CD14-positive monocyte (primary cell): ENCODE results near the gene DIAPH1. TPM values are rescaled to one million over a fixed set of nuclear protein-coding genes. Genes with fewer than 3 reads are reported as not detected.

Experiments used
- DNase-seq, 3 donors: peaks; one replicate each; pipeline ENCODE4 v3.0.0-alpha.2; 2011 to 2022
- H2AFZ ChIP-seq: 2 replicates; pipeline ENCODE4 v1.6.0; 2012; ENCODE audit warnings: mild to moderate bottlenecking, low read depth, low read length, inconsistent platforms; ENCODE audit not compliant: insufficient read depth, poor library complexity, severe bottlenecking
- H3K27ac ChIP-seq, 2 donors: 1 replicate in 1 of 2; 2 replicates in 1 of 2; pipeline ENCODE4 v1.5.1; 2012 to 2013; ENCODE audit warnings: low read length in 2 of 2, control low read depth in 1 of 2, inconsistent platforms in 1 of 2, low read depth in 1 of 2, mild to moderate bottlenecking in 1 of 2
- H3K27me3 ChIP-seq, 2 donors: one replicate each; pipeline versions ENCODE4 v1.6.0 to v1.6.1; 2011 to 2013; ENCODE audit warnings: low read length in 2 of 2; ENCODE audit not compliant: control insufficient read depth in 2 of 2, insufficient read depth in 2 of 2
- H3K36me3 ChIP-seq, 2 donors: replicated peaks in 1 of 2; 1 replicate in 1 of 2; 2 replicates in 1 of 2; pipeline versions ENCODE4 v1.5.1 to v1.6.1; 2012 to 2013; ENCODE audit warnings: low read length in 2 of 2, control low read depth in 1 of 2, inconsistent platforms in 1 of 2, mild to moderate bottlenecking in 1 of 2; ENCODE audit not compliant: insufficient read depth in 2 of 2, control insufficient read depth in 1 of 2
- H3K4me1 ChIP-seq, 2 donors: 1 replicate in 1 of 2; 2 replicates in 1 of 2; pipeline versions ENCODE4 v1.5.1 to v1.6.1; 2012 to 2013; ENCODE audit warnings: low read length in 2 of 2, control low read depth in 1 of 2, inconsistent platforms in 1 of 2, mild to moderate bottlenecking in 1 of 2, moderate library complexity in 1 of 2; ENCODE audit not compliant: insufficient read depth in 2 of 2, control insufficient read depth in 1 of 2
- H3K4me2 ChIP-seq: replicated peaks from 2 replicates; pipeline ENCODE3; 2012; ENCODE audit warnings: low read length, moderate library complexity, mild to moderate bottlenecking; ENCODE audit not compliant: poor library complexity, severe bottlenecking; ENCODE audit errors: extremely low read depth
- H3K4me3 ChIP-seq, 3 experiments: fragments of 200-600 bp in 1 of 3; sonication (generic) in 1 of 3; replicated peaks in 1 of 3; 1 replicate in 2 of 3; 2 replicates in 1 of 3; pipeline ENCODE4 v1.5.1; 2011 to 2013; ENCODE audit warnings: low read length in 3 of 3, mild to moderate bottlenecking in 3 of 3, control low read depth in 2 of 3, low read depth in 2 of 3, inconsistent platforms in 1 of 3, moderate library complexity in 1 of 3
- H3K79me2 ChIP-seq: 2 replicates; pipeline ENCODE4 v1.6.0; 2012; ENCODE audit warnings: mild to moderate bottlenecking, control low read depth, inconsistent platforms, low read length, moderate library complexity; ENCODE audit not compliant: insufficient read depth
- H3K9ac ChIP-seq: 2 replicates; pipeline ENCODE4 v1.6.0; 2017; ENCODE audit warnings: low read length, mild to moderate bottlenecking; ENCODE audit not compliant: insufficient read depth, poor library complexity, severe bottlenecking
- H3K9me3 ChIP-seq, 2 donors: replicated peaks in 1 of 2; 1 replicate in 1 of 2; 2 replicates in 1 of 2; pipeline versions ENCODE4 v1.5.1 to v1.6.1; 2012 to 2013; ENCODE audit warnings: low read length in 2 of 2, control low read depth in 1 of 2; ENCODE audit not compliant: control insufficient read depth in 1 of 2, insufficient read depth in 1 of 2
- H4K20me1 ChIP-seq: 2 replicates; pipeline ENCODE4 v1.6.0; 2012; ENCODE audit warnings: mild to moderate bottlenecking, low read length, control low read depth, moderate library complexity; ENCODE audit not compliant: insufficient read depth
- H3K27ac Mint-ChIP-seq, 7 donors: one replicate each; pipeline ENCODE4 v1.8.0; 2020; ENCODE audit warnings: mild to moderate bottlenecking in 7 of 7, mixed read lengths in 7 of 7, moderate library complexity in 6 of 7, inconsistent platforms in 2 of 7
- H3K27me3 Mint-ChIP-seq, 3 donors: one replicate each; pipeline ENCODE4 v1.8.0; 2021 to 2022; ENCODE audit warnings: low read depth in 3 of 3, mild to moderate bottlenecking in 3 of 3, mixed read lengths in 3 of 3, moderate library complexity in 3 of 3, inconsistent platforms in 1 of 3
- H3K36me3 Mint-ChIP-seq, 2 donors: one replicate each; pipeline ENCODE4 v1.8.0; 2020; ENCODE audit warnings: mixed read lengths in 2 of 2, inconsistent platforms in 1 of 2, mild to moderate bottlenecking in 1 of 2
- H3K4me1 Mint-ChIP-seq: one replicate; pipeline ENCODE4 v1.8.0; 2020; ENCODE audit warnings: mild to moderate bottlenecking, mixed read lengths
- H3K4me3 Mint-ChIP-seq, 2 donors: one replicate each; pipeline ENCODE4 v1.8.0; 2020; ENCODE audit warnings: mild to moderate bottlenecking in 2 of 2, mixed read lengths in 2 of 2, moderate library complexity in 1 of 2
- H3K9me3 Mint-ChIP-seq, 7 donors: one replicate each; pipeline ENCODE4 v1.8.0; 2020 to 2022; ENCODE audit warnings: mixed read lengths in 7 of 7, mild to moderate bottlenecking in 6 of 7, moderate library complexity in 6 of 7, inconsistent platforms in 2 of 7
- CTCF ChIP-seq: fragments of 200-600 bp; IDR thresholded peaks from one replicate; pipeline ENCODE4 v1.8.0; 2022; ENCODE audit warnings: antibody characterized with exemption, mild to moderate bottlenecking
- WGBS: methylation state at CpG from one replicate; pipeline ENCODE4 v1.1.5; 2013; ENCODE audit warnings: missing lambda C conversion rate; ENCODE audit not compliant: insufficient coverage; 5-methylcytosine and 5-hydroxymethylcytosine counted together
- intact Hi-C, 2 donors: fragments of 100-400 bp; cut with micrococcal nuclease; formaldehyde crosslinking; loops; one replicate each; pipeline versions ENCODE4 v1.15.0 to v1.15.1; 2023
- polyA plus RNA-seq, 3 donors: library from polyadenylated mRNA; depleted of rRNA in 1 of 3; unstranded in 2 of 3; stranded (reverse) in 1 of 3; fragments of 300-500 nt in 2 of 3; fragments of >200 nt in 1 of 3; fragmentation: Illumina TruSeq in 2 of 3; gene quantifications; 1 replicate in 2 of 3; 2 replicates in 1 of 3; pipeline ENCODE4 v1.2.3, GENCODE V29; 2012 to 2021

DIAPH1 gene
- polyA plus RNA-seq, 3 donors: 60.2 to 140 (median 98.6) TPM

- DNase-seq: no peak
- H3K27me3 Mint-ChIP-seq: peaks cover 7 to 22% (median 14%) of the 10 kb centered on the region in 3 donors
- H3K4me3 Mint-ChIP-seq: no peak overlapping the region
- no peak for TF ChIP-seq CTCF
- H3K4me1 Mint-ChIP-seq: peaks cover 6% of the 10 kb centered on the region
- H2AFZ ChIP-seq: no peak overlapping the region
- no peak overlapping the region for H3K9ac ChIP-seq
- H3K27me3 ChIP-seq: peaks cover 0 to 4% of the 10 kb centered on the region in 2 donors
- H4K20me1 ChIP-seq: no peaks in the 10 kb centered on the region
- H3K27ac Mint-ChIP-seq: no peak overlapping the region
- no peak overlapping the region for H3K4me2 ChIP-seq
- H3K27ac ChIP-seq: no peak overlapping the region
- H3K9me3 Mint-ChIP-seq: no peaks in the 10 kb centered on the region
- no peaks in the 10 kb centered on the region for H3K79me2 ChIP-seq
- H3K4me1 ChIP-seq: peaks cover 7 to 8% of the 10 kb centered on the region in 2 donors
- H3K36me3 ChIP-seq: no peaks in the 10 kb centered on the region
- H3K36me3 Mint-ChIP-seq: no peaks in the 10 kb centered on the region
- no peaks in the 10 kb centered on the region for H3K9me3 ChIP-seq
- intact Hi-C loops: no loop called here
- WGBS: 100% methylated on average over 3 of the region's 4 CpGs
- no peak overlapping the region for H3K4me3 ChIP-seq
Observed at GRCh38 chr5:141504216-141504615, 114.6 kb downstream of the DIAPH1 start.

- no peaks in the 10 kb centered on the region for H3K36me3 ChIP-seq
Observed at GRCh38 chr5:141503681-141504080, 115.1 kb downstream of the DIAPH1 start.

More at GRCh38 chr5:141503681-141504080, 115.1 kb downstream of the DIAPH1 start:
- H3K9me3 Mint-ChIP-seq: peaks cover 0 to under 1% (median 0%) of the 10 kb centered on the region in 7 donors
- H3K27me3 Mint-ChIP-seq: peaks cover 5 to 21% (median 13%) of the 10 kb centered on the region in 3 donors
- DNase-seq: no peak
- Histone ChIP-seq H3K9me3 (no peaks in the 10 kb centered on the region), H3K9ac (no peak overlapping the region), H4K20me1 (no peaks in the 10 kb centered on the region), H3K4me1 (peaks cover 2 to 3% of the 10 kb centered on the region in 2 donors), H3K4me3 (no peak overlapping the region), H3K27me3 (no peaks in the 10 kb centered on the region), H2AFZ (no peak overlapping the region), H3K27ac (no peak overlapping the region), H3K4me2 (no peak overlapping the region), H3K79me2 (no peaks in the 10 kb centered on the region)
- intact Hi-C loops: no loop called here
- 88% methylated on average over 1 of the region's 2 CpGs for WGBS
- no peak overlapping the region for H3K4me3 Mint-ChIP-seq
- TF ChIP-seq CTCF: no peak
- peaks cover 2% of the 10 kb centered on the region for H3K4me1 Mint-ChIP-seq
- H3K27ac Mint-ChIP-seq: no peak overlapping the region
- H3K36me3 Mint-ChIP-seq: no peaks in the 10 kb centered on the region
